K562 (cell line): Measurements from ENCODE around the gene ZNF862. TPM values are rescaled to one million over a fixed set of nuclear protein-coding genes. Genes with fewer than 3 reads are reported as not detected.

ENCODE experiments used
- ATAC-seq: fragments of 200-7000 bp; cut with Tn5 transposase; 3 replicates; pipeline ENCODE4 v1.9.1; 2020; ENCODE audit warnings: moderate library complexity
- BruUV-seq: library from RNA; stranded (reverse); fragments of 400-500 nt; replicated peaks from 2 replicates; lab custom pipeline; 2021; lab: Mats Ljungman, UMichigan
- CTCF ChIA-PET: fragments of 300-600 bp; formaldehyde crosslinking; extraction: SDS; loops from one replicate; lab custom pipeline; 2021; ENCODE audit warnings: low intra/inter-chr PET ratio; lab: Yijun Ruan, JAX
- POLR2A ChIA-PET: fragments of 300-600, 350-650 bp; sonication (Branson Sonifier 250); formaldehyde crosslinking; extraction: SDS; loops from one replicate; lab custom pipeline; 2021; ENCODE audit warnings: antibody characterized with exemption, inconsistent platforms; lab: Yijun Ruan, JAX
- DNase-seq, 4 experiments: peaks; one replicate each; pipeline versions ENCODE4 v3.0.0 to v3.0.0-alpha.2; 2011 to 2018; ENCODE audit warnings: low spot score in 3 of 4, mixed read lengths in 3 of 4; ENCODE audit errors: extremely low read depth in 1 of 4
- FAIRE-seq: peaks from 2 replicates; lab custom pipeline; 2011; peaks lifted over from hg19 to GRCh38; lab: Jason Lieb, UNC
- H2AFZ ChIP-seq: 2 replicates; pipeline ENCODE4 v1.6.0; 2011; ENCODE audit warnings: low read depth, low read length, control low read depth, inconsistent platforms
- H3K27ac ChIP-seq: fragments of 200-600 bp; 3 replicates; pipeline ENCODE4 v1.8.0; 2011; ENCODE audit warnings: low read depth, mild to moderate bottlenecking, control low read depth, inconsistent platforms, low read length, moderate library complexity, mixed read lengths; ENCODE audit errors: extremely low read depth
- H3K27me3 ChIP-seq, 2 experiments: fragments of 300-600 bp in 1 of 2; 2 replicates in 1 of 2; 3 replicates in 1 of 2; pipeline versions ENCODE4 v1.6.0 to v1.8.0; 2011; ENCODE audit warnings: inconsistent platforms in 2 of 2, low read length in 2 of 2, mild to moderate bottlenecking in 1 of 2, mixed read lengths in 1 of 2, moderate library complexity in 1 of 2; ENCODE audit not compliant: control insufficient read depth in 2 of 2, insufficient read depth in 2 of 2
- H3K36me3 ChIP-seq: fragments of 300-600 bp; 3 replicates; pipeline ENCODE4 v1.8.0; 2011; ENCODE audit warnings: mild to moderate bottlenecking, low read length, inconsistent platforms; ENCODE audit not compliant: control insufficient read depth, insufficient read depth
- H3K4me1 ChIP-seq, 2 experiments: fragments of 200-600 bp in 1 of 2; replicated peaks in 1 of 2; 2 replicates in 1 of 2; 3 replicates in 1 of 2; pipeline versions ENCODE4 v1.5.1 to v1.8.0; 2011; ENCODE audit warnings: inconsistent platforms in 2 of 2, low read length in 2 of 2, mild to moderate bottlenecking in 1 of 2, mixed read lengths in 1 of 2, moderate library complexity in 1 of 2; ENCODE audit not compliant: control insufficient read depth in 2 of 2, insufficient read depth in 2 of 2
- H3K4me2 ChIP-seq: 2 replicates; pipeline ENCODE4 v1.6.1; 2011; ENCODE audit warnings: low read length, control low read depth, inconsistent platforms, mixed read lengths; ENCODE audit not compliant: insufficient read depth
- H3K4me3 ChIP-seq: fragments of 200-600 bp; sonication (generic), shearing (Covaris generic); 2 replicates; pipeline ENCODE4 v1.5.1; 2016; ENCODE audit warnings: control low read depth, inconsistent platforms
- H3K79me2 ChIP-seq: fragments of 200-600 bp; 3 replicates; pipeline ENCODE4 v1.8.0; 2011; ENCODE audit warnings: low read length, inconsistent platforms; ENCODE audit not compliant: control insufficient read depth, insufficient read depth
- H3K9ac ChIP-seq, 2 experiments: 2 replicates each; pipeline versions ENCODE4 v1.6.0 to v1.6.1; 2011; ENCODE audit warnings: low read depth in 2 of 2, low read length in 2 of 2, control low read depth in 1 of 2, inconsistent platforms in 1 of 2, mild to moderate bottlenecking in 1 of 2, mixed read lengths in 1 of 2; ENCODE audit not compliant: insufficient read depth in 1 of 2
- H3K9me1 ChIP-seq: one replicate; pipeline ENCODE4 v1.6.0; 2011; ENCODE audit warnings: inconsistent platforms, mild to moderate bottlenecking, low read length, moderate library complexity; ENCODE audit not compliant: control insufficient read depth, insufficient read depth
- H3K9me3 ChIP-seq: replicated peaks from 2 replicates; pipeline ENCODE4 v1.5.1; 2011; ENCODE audit warnings: low read depth, low read length, inconsistent platforms; ENCODE audit not compliant: control insufficient read depth, insufficient read depth
- H4K20me1 ChIP-seq: replicated peaks from 2 replicates; pipeline ENCODE4 v1.6.1; 2011; ENCODE audit warnings: low read length, inconsistent platforms, mixed read lengths; ENCODE audit not compliant: control insufficient read depth, insufficient read depth
- BCLAF1 ChIP-seq, 2 experiments: fragments of 450-650 bp in 1 of 2; IDR thresholded peaks; 2 replicates each; pipeline ENCODE4 v1.6.1; 2011 to 2017; ENCODE audit warnings: low read depth in 2 of 2, antibody characterized with exemption in 1 of 2, borderline replicate concordance in 1 of 2, low read length in 1 of 2, mild to moderate bottlenecking in 1 of 2, mixed read lengths in 1 of 2; ENCODE audit not compliant: control insufficient read depth in 1 of 2
- FIP1L1 ChIP-seq: fragments of 200-400 bp; formaldehyde crosslinking; IDR thresholded peaks from 2 replicates; pipeline ENCODE4 v1.6.1; 2018; ENCODE audit warnings: mild to moderate bottlenecking, low read depth, low read length; ENCODE audit not compliant: poor library complexity, severe bottlenecking
- ID3 ChIP-seq, 2 experiments: fragments of 250-450 bp in 1 of 2; fragments of 450-650 bp in 1 of 2; sonication (Bioruptor Pico) in 1 of 2; IDR thresholded peaks; 2 replicates each; pipeline versions ENCODE4 v1.6.1 to v1.8.0; 2016 to 2021; ENCODE audit warnings: mild to moderate bottlenecking in 2 of 2, moderate library complexity in 2 of 2, missing compliant biosample characterization in 1 of 2, missing genetic modification characterization in 1 of 2
- WGBS: fragments of 100-300 bp; shearing (Covaris generic); methylation state at CpG from one replicate; pipeline ENCODE4 v1.1.6; 2016; ENCODE audit warnings: low coverage, mixed read lengths; ENCODE audit not compliant: insufficient coverage; ENCODE audit errors: missing lambda C conversion rate; 5-methylcytosine and 5-hydroxymethylcytosine counted together
- in situ Hi-C: fragments of 300-500 bp; cut with MboI; formaldehyde crosslinking; loops from 4 replicates; pipeline ENCODE4 v1.15.0; 2018; ENCODE audit warnings: inconsistent platforms, mixed read lengths
- intact Hi-C: fragments of 100-400 bp; cut with micrococcal nuclease; formaldehyde crosslinking; loops from 2 replicates; pipeline ENCODE4 v1.14.2; 2022
- polyA plus RNA-seq, 8 experiments: library from polyadenylated mRNA; depleted of rRNA in 4 of 8; stranded (reverse) in 5 of 8; unstranded in 3 of 8; fragments of >200 nt; fragmentation: Nextera tagmentation in 2 of 8; fragmentation: Illumina TruSeq in 1 of 8; extraction: Ambion mirVana in 2 of 8; extraction: Trizol in 1 of 8; gene quantifications; 2 replicates each; pipeline versions ENCODE4 v1.2.1 to v1.2.3, GENCODE V29; 2011 to 2014; ENCODE audit warnings: inconsistent platforms in 1 of 8, missing spikeins in 1 of 8
- total RNA-seq, 7 experiments: library from RNA; depleted of rRNA in 6 of 7; stranded (reverse); fragments of >200 nt in 6 of 7; fragmentation: Illumina TruSeq in 2 of 7; extraction: Trizol in 2 of 7; gene quantifications; 2 replicates each; pipeline versions ENCODE4 v1.2.1 to v1.2.3, GENCODE V29; 2011 to 2021; ENCODE audit warnings: low replicate concordance in 1 of 7

ZNF862 gene
- total and polyA plus RNA-seq, 9 of the 15 experiments (the other 6 are each of a cell fraction or from before 2014, with no cell fraction given), result 1.1 to 3.9 (median 2.6) TPM

GRCh38 chr7:149869291-149869650 lies 31.1 kb downstream of the ZNF862 start:
- no peak for TF ChIP-seq ID3 (CRISPR knock-in tag; IDR thresholded peaks at IDR 0.05)
- TF ChIP-seq ID3 (tag; IDR thresholded peaks at IDR 0.05), result no peak
- TF ChIP-seq FIP1L1, result no peak
- TF ChIP-seq BCLAF1 (IDR thresholded peaks at IDR 0.05; ENCODE audit: borderline replicate concordance in 1 of 2, control insufficient read depth in 1 of 2, low read depth in 2 of 2, low read length in 1 of 2), result no peak
- TF ChIP-seq, all 486 proteins: peak for 0
- Histone ChIP-seq H3K27me3 (peaks cover 19 to 48% of the 10 kb centered on the region in 2 experiments; a peak in 4 of 5 replicates), H3K27ac (no peak overlapping the region), H3K4me1 (peaks cover 11 to 22% of the 10 kb centered on the region in 2 experiments), H3K36me3 (no peaks in the 10 kb centered on the region), H3K9me1 (no peaks in the 10 kb centered on the region), H3K4me3 (no peak overlapping the region), H4K20me1 (peaks cover 22% of the 10 kb centered on the region), H3K79me2 (no peaks in the 10 kb centered on the region), H3K9me3 (no peaks in the 10 kb centered on the region), H2AFZ (no peak overlapping the region), H3K4me2 (no peak overlapping the region), H3K9ac (peak overlapping the region in 1 of 2 experiments; percentile 32; a peak in 1 of 4 replicates)
- ChIA-PET CTCF (no interaction called here), POLR2A (no interaction called here)
- 26% methylated on average over 5 of the region's 5 CpGs for WGBS
- in situ Hi-C loops, result loop anchor here (25.0 kb wide), 1 partner anchor 168 kb away; no protein-coding TSS in a partner anchor
- intact Hi-C loops, result no loop called here
- ATAC-seq (no peak), FAIRE-seq (no peak), DNase-seq (no peak)
- BruUV-seq, result no TSS peak
